ENCODE data around the gene NUP93. TPM values are rescaled to one million over a fixed set of nuclear protein-coding genes. Genes with fewer than 3 reads are reported as not detected.

NUP93 gene
- total RNA-seq, 4 donors from 2014 or later, result 12.9 to 30.7 (median 23.0) TPM

- no peak overlapping the region for H3K4me3 ChIP-seq
- ATAC-seq (no peak), DNase-seq (no peak)
- intact Hi-C loops (cut with DNase I; ENCODE audit: low total_unique reads) (no loop called here), in situ Hi-C loops (cut with MboI; ENCODE audit: low sequenced_read_pairs in 4 of 4) (no loop called here)
- H3K4me1 ChIP-seq, result no peaks in the 10 kb centered on the region
- no peaks in the 10 kb centered on the region for H3K9me3 ChIP-seq
- H3K27me3 ChIP-seq, result no peaks in the 10 kb centered on the region
- no peak overlapping the region for H3K27ac ChIP-seq
- TF ChIP-seq POLR2A (IDR thresholded peaks at IDR 0.05), result no peak
- no peak for TF ChIP-seq CTCF (IDR thresholded peaks at IDR 0.05 in 4 of 5, conservative IDR thresholded peaks at IDR 0.05 in 1 of 5)
- H3K36me3 ChIP-seq, result no peaks in the 10 kb centered on the region
These were observed 168.9 kb downstream of the NUP93 start for GRCh38 chr16:56898847-56899246.

MicroRNAs encoded within 50 kb of the gene (microRNA counts, 767-probe panel; counts per million panel counts)
- 356 to 448 counts per million in 2 donors for microRNA hsa-miR-138-5p

Small RNA genes lying within 50 kb of the gene (microRNA-seq; reads per million reads assigned to microRNA genes)
- gene MIR138-2 (ENCODE audit: borderline replicate concordance in 2 of 2), result 0 to 2.6 reads per million in 2 donors

Other genes starting within 250 kb of the NUP93 start
- 10 to 100 TPM; 25.2 to 52.0 (median 28.6) TPM for gene BBS2, start 210.1 kb upstream of the NUP93 start, total RNA-seq
- not detected for gene MT4, start 165.1 kb upstream of the NUP93 start, total RNA-seq
- gene MT3, start 140.6 kb upstream of the NUP93 start, total RNA-seq, result not detected
- gene MT2A, start 121.5 kb upstream of the NUP93 start, total RNA-seq, result 1,000 to 10,000 TPM in 1 of 4 donors, 100 to 1,000 TPM in 3; 250 to 1,131 (median 795) TPM
- 100 to 1,000 TPM in 3 of 4 donors, 10 to 100 TPM in 1; 63.0 to 434 (median 267) TPM for gene MT1E, start 104.3 kb upstream of the NUP93 start, total RNA-seq
- 1 to 10 TPM in 3 of 4 donors, not detected in 1; 5.3 to 10.0 (median 7.3) TPM for gene MT1M, start 97.5 kb upstream of the NUP93 start, total RNA-seq
- 10 to 100 TPM in 3 of 4 donors, not detected in 1; 17.3 to 34.9 (median 20.2) TPM for gene MT1A, start 91.5 kb upstream of the NUP93 start, total RNA-seq
- not detected for gene MT1B, start 78.2 kb upstream of the NUP93 start, total RNA-seq
- 1 to 10 TPM in 1 of 4 donors, not detected in 3; 3.2 TPM for gene MT1F, start 72.2 kb upstream of the NUP93 start, total RNA-seq
- gene MT1G, start 62.1 kb upstream of the NUP93 start, total RNA-seq, result 1 to 10 TPM in 2 of 4 donors, not detected in 2; 3.5 to 4.6 TPM
- not detected for gene MT1H, start 60.3 kb upstream of the NUP93 start, total RNA-seq
- over 10,000 TPM in 1 of 4 donors, 1,000 to 10,000 TPM in 3; 3,871 to 10,589 (median 6,239) TPM for gene MT1X, start 47.7 kb upstream of the NUP93 start, total RNA-seq
- not detected for gene SLC12A3, start 135.1 kb downstream of the NUP93 start, total RNA-seq
- gene HERPUD1, start 202.0 kb downstream of the NUP93 start, total RNA-seq, result 100 to 1,000 TPM; 110 to 281 (median 125) TPM
- gene CETP, start 231.8 kb downstream of the NUP93 start, total RNA-seq, result not detected